ENCODE results near the gene SIAH2.

DNA sequence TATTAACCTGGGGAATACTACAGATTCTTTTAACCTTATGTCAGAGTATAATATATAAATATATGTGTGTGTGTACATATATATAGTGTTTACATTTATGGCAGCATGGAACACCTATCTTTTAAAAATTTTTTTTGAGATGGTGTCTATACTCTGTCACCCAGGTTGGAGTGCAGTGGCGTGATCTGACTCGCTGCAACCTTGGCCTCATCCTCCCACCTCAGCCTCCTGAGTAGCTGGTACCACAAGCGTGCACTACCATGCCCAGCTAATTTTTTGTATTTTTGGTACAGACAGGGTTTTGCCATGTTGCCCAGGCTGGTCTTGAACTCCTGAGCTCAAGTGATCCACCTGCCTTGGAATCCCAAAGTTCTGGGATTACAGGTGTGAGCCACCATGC lies 40.7 kb downstream of the SIAH2 start:
- no peak for TF ChIP-seq POLR2AphosphoS5 (IDR thresholded peaks at IDR 0.05)
- no peak for TF ChIP-seq CTCF (IDR thresholded peaks at IDR 0.05)
- no peak for TF ChIP-seq POLR2A (IDR thresholded peaks at IDR 0.05)

All from breast epithelium (tissue), 3 donors.